Esophagus squamous epithelium (tissue), 4 donors: Measurements from ENCODE around the gene STAT4.

Experiments used
- CTCF ChIP-seq, 6 experiments: fragments of 450-650 bp in 4 of 6; fragments of 200-600 bp in 2 of 6; sonication (generic) in 2 of 6; IDR thresholded peaks; one replicate each; pipeline ENCODE4 v1.5.1; 2016 to 2019; ENCODE audit warnings: antibody characterized with exemption in 6 of 6, mild to moderate bottlenecking in 4 of 6, moderate library complexity in 4 of 6
- POLR2A ChIP-seq, 4 donors: fragments of 450-650 bp; IDR thresholded peaks; one replicate each; pipeline ENCODE4 v1.6.1; 2017; ENCODE audit warnings: antibody characterized with exemption in 4 of 4, mild to moderate bottlenecking in 4 of 4, moderate library complexity in 3 of 4

DNA sequence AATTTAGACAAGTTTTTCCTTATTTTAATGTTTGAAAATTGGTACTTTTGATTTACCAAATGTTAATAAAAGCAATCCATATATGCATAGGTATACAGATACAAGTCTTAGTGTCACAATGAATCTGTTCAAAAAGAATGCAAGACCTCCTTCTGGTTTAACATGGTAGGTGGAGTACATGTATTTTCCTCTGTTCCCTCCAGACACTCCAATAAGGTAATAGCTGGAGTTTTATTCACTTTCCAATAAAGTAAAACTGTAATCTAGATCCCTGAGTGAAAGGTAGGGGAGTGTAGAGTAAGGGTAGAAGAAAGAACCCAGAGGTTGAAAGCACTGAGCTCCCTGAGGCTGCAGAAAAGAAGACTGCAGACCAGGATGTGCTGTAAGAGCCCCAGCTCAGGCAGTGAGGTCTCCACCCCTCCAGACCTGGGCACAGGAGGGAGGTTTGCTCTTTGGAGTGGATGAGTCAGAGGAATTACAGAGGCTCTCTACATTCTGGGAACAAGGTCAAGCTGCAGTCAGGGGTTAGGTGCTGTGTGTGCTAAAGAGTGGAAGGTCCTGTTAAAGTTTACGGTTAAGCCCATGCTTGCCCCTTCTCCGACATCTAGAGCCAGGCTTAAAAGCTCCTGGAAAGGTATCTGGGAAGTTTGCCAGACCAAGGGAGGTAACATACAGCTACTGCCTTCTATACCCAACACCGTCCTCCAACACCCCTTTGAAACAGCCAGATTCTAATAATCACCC, 109.2 kb downstream of the STAT4 start:
- TF ChIP-seq POLR2A (IDR thresholded peaks at IDR 0.05) (no peak), CTCF (IDR thresholded peaks at IDR 0.05) (no peak)
